SH-SY5Y (cell line): ENCODE measurements around the gene NANOGP8.

Experiments used
- GATA2 ChIP-seq: IDR thresholded peaks from 2 replicates; pipeline ENCODE4 v1.6.1; 2011; ENCODE audit warnings: mild to moderate bottlenecking, low read depth, low read length
- GATA3 ChIP-seq: IDR thresholded peaks from 2 replicates; pipeline ENCODE4 v1.6.1; 2011; ENCODE audit warnings: low read depth, mild to moderate bottlenecking, low read length, moderate library complexity

Gene NANOGP8

GRCh38 chr15:35108453-35108852 is 23.4 kb upstream of the NANOGP8 start:
- TF ChIP-seq GATA3, result no peak
- no peak for TF ChIP-seq GATA2

- TF ChIP-seq GATA2 (no peak), GATA3 (no peak)
Observed at GRCh38 chr15:35107561-35107960, 22.5 kb upstream of the NANOGP8 start.

DNA sequence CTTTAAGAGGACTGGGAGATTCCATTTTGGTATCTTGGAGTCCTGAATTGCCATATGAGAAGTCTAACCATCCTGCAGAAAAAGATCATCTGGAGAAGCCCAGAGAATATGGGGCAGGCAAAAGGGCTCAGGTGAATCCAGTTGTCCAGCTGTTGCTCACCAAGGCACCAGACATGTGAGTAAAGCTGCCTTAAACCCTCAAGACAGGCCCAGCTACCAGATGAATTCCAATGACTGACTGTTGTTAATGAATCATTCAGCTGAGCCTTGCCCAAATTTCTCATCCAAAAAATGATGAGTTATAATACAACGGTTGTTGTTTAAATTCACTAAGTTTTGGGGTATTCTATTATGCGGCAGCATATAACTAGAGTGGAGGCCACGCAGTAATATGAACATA is 22.0 kb upstream of the NANOGP8 start:
- no peak for TF ChIP-seq GATA2
- no peak for TF ChIP-seq GATA3

- TF ChIP-seq GATA3, result no peak
- no peak for TF ChIP-seq GATA2
Observed at GRCh38 chr15:35104526-35105147, 19.5 kb upstream of the NANOGP8 start.

DNA sequence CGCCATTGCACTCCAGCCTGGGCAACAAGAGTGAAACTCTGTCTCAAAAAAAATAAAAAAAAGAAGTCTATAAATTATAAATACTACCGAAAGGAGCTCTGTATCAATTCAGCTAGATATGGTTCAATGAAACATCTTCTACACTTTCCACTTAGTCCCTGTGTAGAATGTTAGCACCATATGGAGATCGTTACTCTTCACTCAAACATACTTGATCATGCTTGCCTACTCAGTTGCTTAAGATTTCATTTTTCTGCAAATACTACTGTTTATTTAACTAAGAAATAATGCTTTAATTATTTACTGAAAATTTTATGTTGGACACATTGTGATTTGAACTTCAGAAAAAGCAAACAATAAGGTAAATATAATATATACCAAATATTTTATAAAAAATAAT is 17.1 kb upstream of the NANOGP8 start:
- TF ChIP-seq GATA3 (no peak), GATA2 (no peak)

GRCh38 chr15:35101335-35101734 is 16.2 kb upstream of the NANOGP8 start:
- TF ChIP-seq GATA3 (no peak), GATA2 (no peak)

DNA sequence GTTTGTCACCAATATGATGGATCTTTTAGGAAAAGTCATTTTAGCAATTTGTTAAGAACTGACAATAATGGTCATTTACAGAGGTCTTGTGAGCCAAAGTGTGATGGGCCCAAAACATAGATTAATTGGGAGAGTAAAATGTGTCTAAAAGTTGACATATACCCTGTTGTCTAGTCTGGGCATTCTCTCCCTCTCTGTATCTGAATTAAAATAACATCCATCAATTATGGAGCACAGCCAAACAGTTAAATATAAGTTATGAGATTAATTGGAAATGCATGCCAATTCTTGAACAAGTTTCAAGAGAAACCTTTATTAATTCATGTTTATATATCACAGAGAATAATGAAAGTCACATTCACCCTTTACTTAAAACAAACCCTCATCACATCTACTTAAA is 13.6 kb upstream of the NANOGP8 start:
- TF ChIP-seq GATA3, result no peak
- TF ChIP-seq GATA2, result no peak

GRCh38 chr15:35095941-35096340 is 10.8 kb upstream of the NANOGP8 start:
- TF ChIP-seq GATA3 (no peak), GATA2 (no peak)

GRCh38 chr15:35092846-35093245 is 7.8 kb upstream of the NANOGP8 start:
- TF ChIP-seq GATA3 (no peak), GATA2 (no peak)

GRCh38 chr15:35092311-35092710 is 7.2 kb upstream of the NANOGP8 start:
- TF ChIP-seq GATA2 (no peak), GATA3 (no peak)

DNA sequence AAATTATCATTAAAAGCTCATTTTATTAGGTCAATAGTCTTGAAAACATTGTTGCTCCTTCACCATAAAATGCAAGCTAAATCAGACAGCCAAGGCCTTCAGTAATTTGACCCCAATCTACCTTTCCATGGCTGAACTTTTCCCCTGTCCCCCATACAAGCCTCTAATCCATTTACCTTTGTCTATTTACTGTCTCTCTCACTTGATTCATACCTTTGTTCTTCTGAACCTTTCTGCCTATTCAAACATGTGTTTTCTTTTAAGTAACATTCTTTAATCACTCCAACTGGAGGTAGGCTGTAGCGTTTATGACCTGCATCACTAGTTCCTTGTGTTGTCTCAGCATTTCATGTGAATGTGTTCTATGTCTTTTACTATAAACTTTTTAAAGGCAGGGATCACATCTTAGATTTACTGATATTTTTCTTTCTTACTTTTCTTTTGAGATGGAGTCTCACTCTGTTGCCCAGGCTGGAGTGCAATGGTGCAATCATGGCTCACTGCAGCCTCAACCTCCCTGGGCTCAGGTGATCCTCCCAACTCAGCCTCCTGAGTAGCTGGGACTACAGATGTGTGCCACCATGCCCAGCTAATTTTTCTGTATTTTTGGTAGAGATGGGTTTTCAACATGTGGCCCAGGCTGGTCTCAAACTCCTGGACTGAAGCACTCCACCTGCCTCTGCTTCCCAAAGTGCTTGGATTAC is 5.2 kb upstream of the NANOGP8 start:
- TF ChIP-seq GATA2 (no peak), GATA3 (no peak)

DNA sequence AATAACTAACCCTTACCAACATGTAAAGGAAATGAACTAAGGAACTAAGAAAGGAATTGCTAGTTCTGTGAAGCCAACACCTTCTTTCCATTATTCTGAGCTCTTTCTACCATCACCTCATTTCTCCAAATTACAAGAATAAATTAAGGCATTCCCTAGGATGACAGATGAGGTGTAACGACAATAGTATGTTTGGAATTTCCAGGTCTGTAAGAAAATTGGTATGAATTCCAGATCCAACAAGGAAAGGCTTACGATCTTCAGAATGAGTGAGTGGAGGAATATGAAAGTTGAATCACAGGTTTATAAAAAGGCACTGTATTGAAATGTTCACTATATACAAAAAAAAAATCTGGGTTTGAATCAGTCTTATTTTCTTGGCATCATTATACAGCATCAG is 4.5 kb upstream of the NANOGP8 start:
- TF ChIP-seq GATA3 (no peak), GATA2 (no peak)

DNA sequence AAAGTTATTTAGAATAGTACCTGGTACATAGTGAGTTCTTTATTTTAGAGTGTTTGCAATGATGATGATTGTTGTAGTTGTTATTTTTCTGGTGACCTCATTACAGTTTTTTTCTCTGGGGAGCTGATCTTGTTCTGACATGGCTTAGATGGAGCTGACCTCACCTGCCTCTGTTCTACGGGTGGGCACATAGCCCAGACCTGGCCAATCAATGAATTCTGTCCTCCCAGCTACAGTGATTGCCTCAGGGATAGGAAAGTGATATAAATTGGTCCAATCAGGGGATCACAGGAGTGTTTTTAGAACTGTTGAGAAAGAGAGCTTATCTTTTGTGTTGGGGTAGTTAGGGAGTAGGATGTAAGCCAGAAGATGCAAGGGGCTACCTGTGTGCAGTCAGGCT is 3.2 kb upstream of the NANOGP8 start:
- TF ChIP-seq GATA3 (no peak), GATA2 (no peak)

GRCh38 chr15:35087759-35088158 is 2.7 kb upstream of the NANOGP8 start:
- TF ChIP-seq GATA3, result no peak

DNA sequence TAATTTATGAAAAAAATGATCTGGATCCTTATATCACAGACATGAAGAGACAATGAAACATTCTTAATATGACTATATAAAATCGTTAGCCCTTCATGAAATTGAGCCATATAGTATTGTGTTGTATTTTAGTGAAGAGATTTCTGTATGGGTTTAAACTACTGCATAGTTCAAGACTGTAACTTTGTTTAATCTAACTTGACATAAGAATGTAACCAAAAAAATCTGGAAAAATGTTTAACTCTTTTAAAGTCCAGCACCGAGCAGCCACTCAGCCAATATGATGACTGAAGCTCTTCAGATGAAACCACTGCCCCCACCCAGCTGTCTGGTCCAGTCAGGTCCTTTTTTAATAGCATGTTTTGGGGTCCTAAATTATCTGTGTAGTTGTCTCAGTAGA is 4.9 kb downstream of the NANOGP8 start:
- no peak for TF ChIP-seq GATA3
- no peak for TF ChIP-seq GATA2

DNA sequence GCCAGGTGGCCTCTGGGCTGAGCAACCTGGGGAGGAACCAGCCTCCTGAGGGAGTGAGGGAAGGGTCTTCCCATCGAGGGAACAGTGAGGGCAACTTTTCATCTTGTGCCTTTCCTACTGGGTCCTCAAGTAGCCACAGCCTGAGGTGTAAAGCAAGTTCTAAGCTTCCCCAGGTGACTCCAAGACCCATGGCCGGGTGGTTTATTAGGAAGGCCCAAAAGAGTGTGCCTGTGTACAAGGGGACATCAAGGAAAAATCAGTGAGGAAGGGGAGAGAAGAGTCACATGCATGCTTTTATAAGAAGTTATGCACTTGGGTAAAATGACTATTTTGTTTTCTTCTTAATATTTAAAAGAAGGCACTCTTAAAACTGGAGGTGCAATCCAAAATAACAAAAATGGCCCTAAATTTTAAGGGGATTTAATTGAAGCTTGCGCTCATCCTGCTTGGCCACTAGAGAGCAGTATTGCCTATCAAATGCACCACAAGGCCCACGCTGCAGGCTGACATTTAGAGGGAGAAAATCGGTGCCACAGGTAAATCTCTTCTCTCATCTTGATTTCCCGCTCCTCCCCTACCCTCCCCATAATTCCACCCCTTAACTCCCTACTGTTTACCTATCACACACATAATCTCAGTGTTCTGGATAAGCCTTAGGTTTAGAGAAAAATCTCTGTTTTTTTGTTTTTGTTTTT is 6.7 kb downstream of the NANOGP8 start:
- TF ChIP-seq GATA2 (no peak), GATA3 (no peak)
